H9 (cell line): ENCODE measurements around the gene KPNA1. TPM values are rescaled to one million over a fixed set of nuclear protein-coding genes. Genes with fewer than 3 reads are reported as not detected.

Source experiments
- DNase-seq: peaks from one replicate; pipeline ENCODE4 v3.0.0-alpha.2; 2017
- H2AFZ ChIP-seq: one replicate; pipeline ENCODE4 v1.6.1; 2013; ENCODE audit warnings: mild to moderate bottlenecking, low read length, control low read depth, moderate library complexity
- H2AK5ac ChIP-seq: 2 replicates; pipeline ENCODE4 v1.6.1; 2013; ENCODE audit warnings: low read length, control low read depth, mixed read lengths; ENCODE audit not compliant: insufficient read length
- H2BK120ac ChIP-seq: one replicate; pipeline ENCODE4 v1.6.1; 2013; ENCODE audit warnings: low read depth, mild to moderate bottlenecking, low read length, control low read depth, inconsistent platforms; ENCODE audit not compliant: poor library complexity, severe bottlenecking
- H2BK12ac ChIP-seq: 2 replicates; pipeline ENCODE4 v1.6.1; 2013; ENCODE audit warnings: low read length, control low read depth, mixed read lengths, low read depth; ENCODE audit not compliant: insufficient read length
- H2BK15ac ChIP-seq: 2 replicates; pipeline ENCODE4 v1.6.1; 2013; ENCODE audit warnings: low read depth, low read length, control low read depth
- H2BK20ac ChIP-seq: one replicate; pipeline ENCODE4 v1.6.1; 2013; ENCODE audit warnings: low read depth, mild to moderate bottlenecking, low read length, control low read depth, inconsistent platforms; ENCODE audit not compliant: poor library complexity, severe bottlenecking
- H2BK5ac ChIP-seq: 2 replicates; pipeline ENCODE4 v1.6.1; 2013; ENCODE audit warnings: low read length, control low read depth, mixed read lengths; ENCODE audit not compliant: insufficient read length
- H3K14ac ChIP-seq: 2 replicates; pipeline ENCODE4 v1.6.1; 2013; ENCODE audit warnings: low read length, control low read depth; ENCODE audit not compliant: insufficient read depth
- H3K18ac ChIP-seq: 2 replicates; pipeline ENCODE4 v1.6.1; 2013; ENCODE audit warnings: low read depth, mild to moderate bottlenecking, mixed read lengths, low read length, control low read depth; ENCODE audit not compliant: insufficient read length
- H3K23ac ChIP-seq: 2 replicates; pipeline ENCODE4 v1.6.1; 2013; ENCODE audit warnings: low read length, control low read depth, mixed read lengths, low read depth; ENCODE audit not compliant: insufficient read length
- H3K23me2 ChIP-seq: 2 replicates; pipeline ENCODE4 v1.6.1; 2013; ENCODE audit warnings: low read depth, mild to moderate bottlenecking, mixed read lengths, low read length, control low read depth; ENCODE audit not compliant: insufficient read length, poor library complexity, severe bottlenecking
- H3K27ac ChIP-seq: 2 replicates; pipeline ENCODE4 v1.5.1; 2013; ENCODE audit warnings: low read length, control low read depth, mixed read lengths, low read depth; ENCODE audit not compliant: insufficient read length
- H3K27me3 ChIP-seq: 2 replicates; pipeline ENCODE4 v1.6.1; 2013; ENCODE audit warnings: low read length, control low read depth, inconsistent platforms; ENCODE audit not compliant: insufficient read depth
- H3K4ac ChIP-seq: 2 replicates; pipeline ENCODE4 v1.6.1; 2013; ENCODE audit warnings: low read depth, mild to moderate bottlenecking, control low read depth, inconsistent platforms, low read length, moderate library complexity
- H3K4me1 ChIP-seq: 2 replicates; pipeline ENCODE4 v1.6.1; 2013; ENCODE audit warnings: low read length, control low read depth, inconsistent platforms; ENCODE audit not compliant: insufficient read depth
- H3K4me2 ChIP-seq: 2 replicates; pipeline ENCODE4 v1.6.1; 2013; ENCODE audit warnings: low read length, control low read depth, mixed read lengths; ENCODE audit not compliant: insufficient read length, insufficient read depth
- H3K56ac ChIP-seq: 2 replicates; pipeline ENCODE4 v1.6.1; 2013; ENCODE audit warnings: low read depth, mild to moderate bottlenecking, mixed read lengths, low read length, control low read depth; ENCODE audit not compliant: insufficient read length
- H3K79me1 ChIP-seq: 2 replicates; pipeline ENCODE4 v1.6.1; 2013; ENCODE audit warnings: low read depth, mild to moderate bottlenecking, moderate library complexity, low read length, control low read depth, inconsistent platforms; ENCODE audit not compliant: insufficient read depth, poor library complexity, severe bottlenecking
- H3K79me2 ChIP-seq: 2 replicates; pipeline ENCODE4 v1.6.1; 2013; ENCODE audit warnings: low read length, control low read depth, inconsistent platforms; ENCODE audit not compliant: insufficient read depth
- H3K9ac ChIP-seq: 2 replicates; pipeline ENCODE4 v1.6.1; 2013; ENCODE audit warnings: low read length, control low read depth, mixed read lengths; ENCODE audit not compliant: insufficient read length; ENCODE audit errors: extremely low read depth
- H3K9me3 ChIP-seq: one replicate; pipeline ENCODE4 v1.6.1; 2013; ENCODE audit warnings: low read depth, low read length, inconsistent platforms; ENCODE audit not compliant: control insufficient read depth
- H3T11ph ChIP-seq: one replicate; pipeline ENCODE4 v1.6.1; 2013; ENCODE audit warnings: mild to moderate bottlenecking, low read length, control low read depth, inconsistent platforms
- H4K20me1 ChIP-seq: one replicate; pipeline ENCODE4 v1.6.1; 2013; ENCODE audit not compliant: control insufficient read depth, insufficient read length, insufficient read depth
- H4K5ac ChIP-seq: 2 replicates; pipeline ENCODE4 v1.6.1; 2013; ENCODE audit warnings: low read depth, mild to moderate bottlenecking, mixed read lengths, low read length, control low read depth; ENCODE audit not compliant: insufficient read length
- H4K8ac ChIP-seq: replicated peaks from 2 replicates; pipeline ENCODE4 v1.6.1; 2013; ENCODE audit warnings: low read length, control low read depth, mixed read lengths, low read depth; ENCODE audit not compliant: insufficient read length
- H4K91ac ChIP-seq: 2 replicates; pipeline ENCODE4 v1.6.1; 2013; ENCODE audit warnings: low read depth, mild to moderate bottlenecking, moderate library complexity, mixed read lengths, low read length, control low read depth; ENCODE audit not compliant: insufficient read length
- H3K27ac Mint-ChIP-seq, 3 experiments: 2 replicates in 2 of 3; 3 replicates in 1 of 3; pipeline ENCODE4 v1.8.0; 2020 to 2021; ENCODE audit warnings: mixed read lengths in 3 of 3, mild to moderate bottlenecking in 1 of 3, moderate library complexity in 1 of 3
- H3K27me3 Mint-ChIP-seq: 2 replicates; pipeline ENCODE4 v1.8.0; 2021; ENCODE audit warnings: low read depth, mild to moderate bottlenecking, moderate library complexity, mixed read lengths
- H3K36me3 Mint-ChIP-seq, 3 experiments: 2 replicates in 2 of 3; 3 replicates in 1 of 3; pipeline ENCODE4 v1.8.0; 2020 to 2021; ENCODE audit warnings: low read depth in 3 of 3, mixed read lengths in 3 of 3; ENCODE audit not compliant: insufficient read depth in 1 of 3
- H3K4me1 Mint-ChIP-seq, 2 experiments: 2 replicates each; pipeline ENCODE4 v1.8.0; 2020; ENCODE audit warnings: mixed read lengths in 2 of 2
- H3K4me3 Mint-ChIP-seq, 2 experiments: 2 replicates in 1 of 2; 3 replicates in 1 of 2; pipeline ENCODE4 v1.8.0; 2020 to 2021; ENCODE audit warnings: mild to moderate bottlenecking in 2 of 2, mixed read lengths in 2 of 2, moderate library complexity in 1 of 2
- H3K9me3 Mint-ChIP-seq, 2 experiments: 2 replicates in 1 of 2; 3 replicates in 1 of 2; pipeline ENCODE4 v1.8.0; 2020; ENCODE audit warnings: mild to moderate bottlenecking in 2 of 2, mixed read lengths in 2 of 2, moderate library complexity in 1 of 2
- WGBS: extraction: QIAGEN DNeasy Blood & Tissue Kit; methylation state at CpG from one replicate; pipeline ENCODE4 v1.1.7; 2013; ENCODE audit warnings: missing lambda C conversion rate, low lambda C conversion rate, mixed read lengths; ENCODE audit not compliant: insufficient read length; ENCODE audit errors: extremely low coverage; 5-methylcytosine and 5-hydroxymethylcytosine counted together
- total RNA-seq: library from RNA; stranded (reverse); gene quantifications from 2 replicates; pipeline ENCODE4 v1.2.1, GENCODE V29; 2021
- TF ChIP-seq, protein P1 (sequence below): fragments of 200-600 bp; sonication (generic); conservative IDR thresholded peaks from 3 replicates; pipeline ENCODE4 v1.8.0; 2021; ENCODE audit warnings: antibody characterized with exemption, mild to moderate bottlenecking

The KPNA1 gene
- total RNA-seq, 1 experiment from 2014 or later = 71.7 TPM

DNA sequence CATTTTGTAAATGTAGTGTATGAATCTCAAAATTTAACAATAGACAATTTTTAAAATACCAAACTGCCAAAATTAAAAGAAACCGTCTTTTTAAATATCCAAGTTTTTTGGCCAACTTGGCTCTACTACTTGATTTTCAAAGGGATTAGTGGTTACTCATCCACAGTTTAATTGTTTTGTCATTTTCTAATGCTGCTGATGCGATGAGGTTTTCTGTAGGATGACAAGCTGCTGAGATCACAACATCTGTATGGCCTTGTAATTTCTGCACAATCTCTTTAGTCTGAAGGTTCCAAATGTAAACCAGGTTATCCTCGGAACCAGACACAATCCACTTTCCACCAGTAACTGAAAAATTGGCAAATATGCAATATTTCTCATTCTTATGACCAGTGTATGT is 100.3 kb downstream of the KPNA1 start:
- Histone ChIP-seq H2AFZ (no peak overlapping the region), H2BK12ac (no peak overlapping the region), H3K79me1 (no peaks in the 10 kb centered on the region), H3K18ac (no peak overlapping the region), H3K14ac (no peak overlapping the region), H2BK120ac (no peak overlapping the region), H4K8ac (no peak overlapping the region), H2BK20ac (no peak overlapping the region), H3K23ac (no peak overlapping the region), H4K20me1 (no peaks in the 10 kb centered on the region), H3K4ac (no peak overlapping the region), H2AK5ac (no peak overlapping the region), H3T11ph (no peak overlapping the region), H4K5ac (no peak overlapping the region), H2BK15ac (no peak overlapping the region), H3K79me2 (no peaks in the 10 kb centered on the region), H3K23me2 (peaks cover 8% of the 10 kb centered on the region), H3K27me3 (no peaks in the 10 kb centered on the region), H2BK5ac (no peak overlapping the region), H4K91ac (no peak overlapping the region), H3K9me3 (no peaks in the 10 kb centered on the region), H3K56ac (no peak overlapping the region), H3K4me2 (no peak overlapping the region), H3K9ac (no peak overlapping the region), H3K27ac (no peak overlapping the region), H3K4me1 (no peaks in the 10 kb centered on the region)
- H3K27me3 Mint-ChIP-seq = no peaks in the 10 kb centered on the region; the same call in 1 of the 2 replicates
- H3K36me3 Mint-ChIP-seq = peaks cover under 1 to 15% (median 14%) of the 10 kb centered on the region in 3 experiments; a peak in 6 of 7 replicates
- no peaks in the 10 kb centered on the region; a peak in 1 of 5 replicates for H3K9me3 Mint-ChIP-seq
- DNase-seq = no peak
- WGBS = no CpG with 5 or more reads among the region's 3 CpGs
- TF ChIP-seq, protein P1, sequence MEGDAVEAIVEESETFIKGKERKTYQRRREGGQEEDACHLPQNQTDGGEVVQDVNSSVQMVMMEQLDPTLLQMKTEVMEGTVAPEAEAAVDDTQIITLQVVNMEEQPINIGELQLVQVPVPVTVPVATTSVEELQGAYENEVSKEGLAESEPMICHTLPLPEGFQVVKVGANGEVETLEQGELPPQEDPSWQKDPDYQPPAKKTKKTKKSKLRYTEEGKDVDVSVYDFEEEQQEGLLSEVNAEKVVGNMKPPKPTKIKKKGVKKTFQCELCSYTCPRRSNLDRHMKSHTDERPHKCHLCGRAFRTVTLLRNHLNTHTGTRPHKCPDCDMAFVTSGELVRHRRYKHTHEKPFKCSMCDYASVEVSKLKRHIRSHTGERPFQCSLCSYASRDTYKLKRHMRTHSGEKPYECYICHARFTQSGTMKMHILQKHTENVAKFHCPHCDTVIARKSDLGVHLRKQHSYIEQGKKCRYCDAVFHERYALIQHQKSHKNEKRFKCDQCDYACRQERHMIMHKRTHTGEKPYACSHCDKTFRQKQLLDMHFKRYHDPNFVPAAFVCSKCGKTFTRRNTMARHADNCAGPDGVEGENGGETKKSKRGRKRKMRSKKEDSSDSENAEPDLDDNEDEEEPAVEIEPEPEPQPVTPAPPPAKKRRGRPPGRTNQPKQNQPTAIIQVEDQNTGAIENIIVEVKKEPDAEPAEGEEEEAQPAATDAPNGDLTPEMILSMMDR = no peak
- H3K27ac Mint-ChIP-seq = no peak overlapping the region
- H3K4me1 Mint-ChIP-seq = peaks cover 16 to 18% of the 10 kb centered on the region in 2 experiments
- peak overlapping the region; percentile 96 to 98; a peak in 3 of 5 replicates for H3K4me3 Mint-ChIP-seq
